RWPE2 (cell line): ENCODE results near the gene TBC1D24.

Experiments
- ATAC-seq: fragments of 200-7000 bp; cut with Tn5 transposase; 3 replicates; pipeline ENCODE4 v1.9.1; 2021; ENCODE audit warnings: low read depth
- DNase-seq: peaks from one replicate; pipeline ENCODE4 v3.0.0-alpha.2; 2020; ENCODE audit warnings: low spot score
- H3K27ac ChIP-seq: fragments of 450-650 bp; 2 replicates; pipeline ENCODE4 v1.5.1; 2017; ENCODE audit warnings: mild to moderate bottlenecking; ENCODE audit not compliant: poor library complexity, severe bottlenecking
- H3K27me3 ChIP-seq: fragments of 250-450 bp; sonication (Bioruptor Pico); 2 replicates; pipeline ENCODE4 v1.5.1; 2021; ENCODE audit warnings: mild to moderate bottlenecking, moderate library complexity; ENCODE audit not compliant: insufficient read depth, poor library complexity, severe bottlenecking
- H3K36me3 ChIP-seq: fragments of 250-450 bp; sonication (Bioruptor Pico); 2 replicates; pipeline ENCODE4 v1.5.1; 2020; ENCODE audit warnings: low read depth, mild to moderate bottlenecking, moderate library complexity
- H3K4me1 ChIP-seq: fragments of 250-450 bp; sonication (Bioruptor Pico); 2 replicates; pipeline ENCODE4 v1.5.1; 2021; ENCODE audit warnings: mild to moderate bottlenecking, moderate library complexity; ENCODE audit not compliant: insufficient read depth, poor library complexity, severe bottlenecking
- H3K4me3 ChIP-seq: fragments of 250-450 bp; sonication (Bioruptor Pico); 2 replicates; pipeline ENCODE4 v1.5.1; 2021; ENCODE audit warnings: mild to moderate bottlenecking, moderate library complexity; ENCODE audit not compliant: severe bottlenecking
- H3K9me3 ChIP-seq: fragments of 250-450 bp; sonication (Bioruptor Pico); 2 replicates; pipeline ENCODE4 v1.5.1; 2021; ENCODE audit warnings: mild to moderate bottlenecking, moderate library complexity; ENCODE audit not compliant: severe bottlenecking
- TF ChIP-seq, protein P1 (sequence below): fragments of 450-650 bp; IDR thresholded peaks from one replicate; pipeline ENCODE4 v1.5.1; 2017; ENCODE audit warnings: mild to moderate bottlenecking, moderate library complexity; ENCODE audit not compliant: poor library complexity, severe bottlenecking

The TBC1D24 gene

DNA sequence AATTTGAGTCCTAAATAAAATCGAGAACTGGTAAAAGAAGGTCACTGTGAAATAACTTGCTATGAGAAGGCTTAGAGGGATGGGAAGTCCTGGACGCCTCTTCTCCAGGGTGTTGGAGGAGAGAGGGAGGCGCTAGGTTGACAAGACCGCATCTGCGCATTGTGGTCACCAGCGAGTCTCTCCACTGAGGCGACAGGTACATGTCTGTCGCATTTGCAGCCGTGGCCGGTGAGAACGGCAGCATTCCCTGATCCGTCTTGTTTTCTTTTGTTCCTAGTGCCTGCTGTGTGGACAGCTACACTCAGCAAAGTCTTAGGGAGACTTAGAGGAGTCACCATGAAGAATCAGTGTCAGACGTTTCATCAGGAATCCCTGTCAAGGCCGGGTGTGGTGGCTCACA is 30.8 kb downstream of the TBC1D24 start:
- ATAC-seq, result no peak
- TF ChIP-seq, protein P1, sequence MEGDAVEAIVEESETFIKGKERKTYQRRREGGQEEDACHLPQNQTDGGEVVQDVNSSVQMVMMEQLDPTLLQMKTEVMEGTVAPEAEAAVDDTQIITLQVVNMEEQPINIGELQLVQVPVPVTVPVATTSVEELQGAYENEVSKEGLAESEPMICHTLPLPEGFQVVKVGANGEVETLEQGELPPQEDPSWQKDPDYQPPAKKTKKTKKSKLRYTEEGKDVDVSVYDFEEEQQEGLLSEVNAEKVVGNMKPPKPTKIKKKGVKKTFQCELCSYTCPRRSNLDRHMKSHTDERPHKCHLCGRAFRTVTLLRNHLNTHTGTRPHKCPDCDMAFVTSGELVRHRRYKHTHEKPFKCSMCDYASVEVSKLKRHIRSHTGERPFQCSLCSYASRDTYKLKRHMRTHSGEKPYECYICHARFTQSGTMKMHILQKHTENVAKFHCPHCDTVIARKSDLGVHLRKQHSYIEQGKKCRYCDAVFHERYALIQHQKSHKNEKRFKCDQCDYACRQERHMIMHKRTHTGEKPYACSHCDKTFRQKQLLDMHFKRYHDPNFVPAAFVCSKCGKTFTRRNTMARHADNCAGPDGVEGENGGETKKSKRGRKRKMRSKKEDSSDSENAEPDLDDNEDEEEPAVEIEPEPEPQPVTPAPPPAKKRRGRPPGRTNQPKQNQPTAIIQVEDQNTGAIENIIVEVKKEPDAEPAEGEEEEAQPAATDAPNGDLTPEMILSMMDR, result no peak
- no peaks in the 10 kb centered on the region for H3K4me1 ChIP-seq

GRCh38 chr16:2507052-2507659 is 32.2 kb downstream of the TBC1D24 start:
- TF ChIP-seq, protein P1, result no peak
- Histone ChIP-seq H3K4me1 (no peaks in the 10 kb centered on the region), H3K27ac (no peak overlapping the region), H3K9me3 (no peaks in the 10 kb centered on the region), H3K27me3 (no peaks in the 10 kb centered on the region), H3K4me3 (no peak overlapping the region), H3K36me3 (no peaks in the 10 kb centered on the region)
- DNase-seq, result no peak
- ATAC-seq, result no peak; the same call in 2 of the 3 replicates

More for the DNA sequence above, 30.8 kb downstream of the TBC1D24 start:
- DNase-seq, result no peak
- Histone ChIP-seq H3K4me3 (no peak overlapping the region), H3K27me3 (no peaks in the 10 kb centered on the region), H3K36me3 (no peaks in the 10 kb centered on the region), H3K27ac (no peak overlapping the region), H3K9me3 (no peaks in the 10 kb centered on the region)

DNA sequence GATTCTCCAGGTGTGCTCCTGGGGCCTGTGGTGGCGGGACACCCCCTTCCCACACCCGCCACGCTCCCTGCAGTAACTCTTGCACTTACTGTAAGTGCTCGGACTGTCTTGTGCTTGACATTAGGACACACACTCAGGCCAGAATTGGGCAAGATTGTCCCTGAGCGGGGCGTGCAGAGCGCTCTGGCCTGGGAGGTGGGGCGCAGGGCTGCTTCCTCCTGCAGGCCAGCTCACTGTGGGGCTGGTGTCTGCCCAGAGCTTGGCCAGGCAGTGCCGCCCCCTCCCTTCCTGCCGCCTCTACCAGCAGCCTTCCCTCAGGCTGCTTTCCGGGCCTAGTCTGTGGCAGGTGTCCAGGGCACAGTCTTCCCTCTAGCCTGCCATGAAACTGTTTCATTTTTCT is 32.7 kb downstream of the TBC1D24 start:
- Histone ChIP-seq H3K27ac (no peak overlapping the region), H3K9me3 (no peaks in the 10 kb centered on the region), H3K4me1 (no peaks in the 10 kb centered on the region), H3K4me3 (no peak overlapping the region), H3K36me3 (no peaks in the 10 kb centered on the region), H3K27me3 (no peaks in the 10 kb centered on the region)
- TF ChIP-seq, protein P1, result no peak
- no peak for DNase-seq
- ATAC-seq, result no peak

GRCh38 chr16:2508722-2509400 is 33.9 kb downstream of the TBC1D24 start:
- Histone ChIP-seq H3K27me3 (no peaks in the 10 kb centered on the region), H3K4me3 (no peak overlapping the region), H3K27ac (no peak overlapping the region), H3K9me3 (no peaks in the 10 kb centered on the region), H3K4me1 (no peaks in the 10 kb centered on the region), H3K36me3 (no peaks in the 10 kb centered on the region)
- TF ChIP-seq, protein P1, result no peak
- no peak for DNase-seq
- ATAC-seq, result no peak

- H3K9me3 ChIP-seq, result no peaks in the 10 kb centered on the region
- ATAC-seq (no peak), DNase-seq (no peak)
- H3K4me1 ChIP-seq, result peaks cover 6% of the 10 kb centered on the region
- TF ChIP-seq, protein P1, result no peak
- no peaks in the 10 kb centered on the region for H3K27me3 ChIP-seq
- no peak overlapping the region for H3K27ac ChIP-seq
- no peak overlapping the region for H3K4me3 ChIP-seq
- no peaks in the 10 kb centered on the region for H3K36me3 ChIP-seq
Observed at GRCh38 chr16:2511128-2511800, 36.3 kb downstream of the TBC1D24 start.
